ENCODE results near the gene IL17C.

GRCh38 chr16:88645941-88646340, 7.6 kb downstream of the IL17C start:
- TF ChIP-seq POLR2A (IDR thresholded peaks at IDR 0.05), result no peak
- no peak for TF ChIP-seq CTCF (IDR thresholded peaks at IDR 0.05)
